Measurements from ENCODE around the gene RPS6KA2.
A peak's percentile ranks its signal among the peaks of the same experiment; 100 is the strongest.
"Not testable (repeated sequence)": the region's sequence is repeated elsewhere in the genome, so short reads cannot be mapped to it uniquely, and the experiment has no call there.

Gene RPS6KA2

GRCh38 chr6:166383802-166384363, 243.2 kb downstream of the RPS6KA2 start:
- DNase-seq: not testable (repeated sequence)

GRCh38 chr6:166382933-166383801, 243.9 kb downstream of the RPS6KA2 start, which contains the start of gene MPC1:
MPC1 (minus strand) TSS chr6:166382940; CDS start chr6:166382876, 64 bp downstream.
- peak; percentile 92 for DNase-seq

GRCh38 chr6:166382500-166382932, 244.5 kb downstream of the RPS6KA2 start:
- DNase-seq: no peak

GRCh38 chr6:166381733-166382499, 245.1 kb downstream of the RPS6KA2 start:
- DNase-seq: peak; percentile 66

GRCh38 chr6:166381381-166381732, 245.7 kb downstream of the RPS6KA2 start:
- peak; percentile 59 for DNase-seq

GRCh38 chr6:166379800-166380199, 247.3 kb downstream of the RPS6KA2 start:
- no peak for DNase-seq

- DNase-seq: no peak
These were observed 247.9 kb downstream of the RPS6KA2 start for GRCh38 chr6:166379103-166379586.

- no peak for DNase-seq
These were observed 249.3 kb downstream of the RPS6KA2 start for GRCh38 chr6:166377721-166378120.

GRCh38 chr6:166375013-166375412, 252.0 kb downstream of the RPS6KA2 start:
- no peak for DNase-seq

GRCh38 chr6:166370489-166370888, 256.6 kb downstream of the RPS6KA2 start:
- no peak for DNase-seq

GRCh38 chr6:166369782-166370181, 257.3 kb downstream of the RPS6KA2 start:
- DNase-seq: no peak

GRCh38 chr6:166366921-166367320, 260.1 kb downstream of the RPS6KA2 start:
- no peak for DNase-seq

GRCh38 chr6:166365806-166366205, 261.2 kb downstream of the RPS6KA2 start:
- no peak for DNase-seq

- DNase-seq: no peak
These were observed 261.8 kb downstream of the RPS6KA2 start for GRCh38 chr6:166365221-166365620.

GRCh38 chr6:166364456-166364855, 262.6 kb downstream of the RPS6KA2 start:
- no peak for DNase-seq

- not testable (repeated sequence) for DNase-seq
These were observed 264.6 kb downstream of the RPS6KA2 start for GRCh38 chr6:166362427-166362826.

GRCh38 chr6:166361077-166361429, 266.0 kb downstream of the RPS6KA2 start:
- no peak for DNase-seq

GRCh38 chr6:166360243-166361076, 266.6 kb downstream of the RPS6KA2 start:
- no peak for DNase-seq

All from NCI-H526 treated with DMSO at 0.1 percent for 48 hours (cell line).